SK-N-SH (cell line): Measurements from ENCODE around the gene NPS. TPM values are rescaled to one million over a fixed set of nuclear protein-coding genes. Genes with fewer than 3 reads are reported as not detected.

Experiments
- CTCF ChIA-PET: fragments of 300-600, 350-600 bp; formaldehyde crosslinking; extraction: SDS; loops from one replicate; lab custom pipeline; 2021; lab: Yijun Ruan, JAX
- POLR2A ChIA-PET: fragments of 350-600 bp; sonication (Branson Sonifier 250); formaldehyde crosslinking; extraction: SDS; loops from one replicate; lab custom pipeline; 2020; ENCODE audit warnings: antibody characterized with exemption, inconsistent platforms; lab: Yijun Ruan, JAX
- DNase-seq: peaks from one replicate; pipeline ENCODE4 v3.0.0; 2012
- H2AFZ ChIP-seq: fragments of 200-600 bp; sonication (generic); 2 replicates; pipeline ENCODE4 v1.8.1; 2016; ENCODE audit warnings: antibody characterized with exemption, mild to moderate bottlenecking, low read depth
- H3F3A ChIP-seq: fragments of 200-600 bp; sonication (generic); replicated peaks from 2 replicates; pipeline ENCODE3; 2016; ENCODE audit warnings: antibody characterized with exemption, mild to moderate bottlenecking; ENCODE audit not compliant: insufficient read depth
- H3K27ac ChIP-seq, 2 experiments: fragments of 200-500 bp in 1 of 2; fragments of 200-600 bp in 1 of 2; sonication (Bioruptor generic) in 1 of 2; sonication (generic), shearing (Covaris generic) in 1 of 2; 2 replicates each; pipeline versions ENCODE4 v1.5.1 to v1.6.1; 2014 to 2016; ENCODE audit warnings: low read depth in 2 of 2, inconsistent platforms in 1 of 2, low read length in 1 of 2, mild to moderate bottlenecking in 1 of 2, mixed read lengths in 1 of 2
- H3K27me3 ChIP-seq: fragments of 200-600 bp; sonication (generic), shearing (Covaris generic); 2 replicates; pipeline ENCODE4 v1.6.1; 2016; ENCODE audit warnings: mixed run types; ENCODE audit not compliant: insufficient read depth
- H3K36me3 ChIP-seq, 2 experiments: fragments of 200-500 bp in 1 of 2; fragments of 200-600 bp in 1 of 2; sonication (Bioruptor generic) in 1 of 2; sonication (generic) in 1 of 2; replicated peaks in 1 of 2; 2 replicates each; pipeline versions ENCODE3 to v1.5.1; 2014 to 2016; ENCODE audit warnings: low read length in 1 of 2, mild to moderate bottlenecking in 1 of 2; ENCODE audit not compliant: insufficient read depth in 2 of 2, control insufficient read depth in 1 of 2
- H3K4me1 ChIP-seq, 2 experiments: fragments of 200-500 bp in 1 of 2; fragments of 200-600 bp in 1 of 2; sonication (Bioruptor generic) in 1 of 2; sonication (generic), shearing (Covaris generic) in 1 of 2; 2 replicates each; pipeline versions ENCODE4 v1.5.1 to v1.6.1; 2014 to 2016; ENCODE audit warnings: low read depth in 1 of 2, low read length in 1 of 2, mixed run types in 1 of 2; ENCODE audit not compliant: insufficient read depth in 2 of 2, control insufficient read depth in 1 of 2
- H3K4me2 ChIP-seq: fragments of 200-600 bp; sonication (generic), shearing (Covaris generic); 2 replicates; pipeline ENCODE4 v1.6.1; 2017; ENCODE audit warnings: mixed run types
- H3K4me3 ChIP-seq, 2 experiments: fragments of 200-500 bp in 1 of 2; fragments of 200-600 bp in 1 of 2; sonication (Bioruptor generic) in 1 of 2; sonication (generic), shearing (Covaris generic) in 1 of 2; 2 replicates each; pipeline versions ENCODE4 v1.5.1 to v1.8.1; 2014 to 2016; ENCODE audit warnings: low read depth in 2 of 2, inconsistent platforms in 1 of 2, low read length in 1 of 2, mild to moderate bottlenecking in 1 of 2, mixed read lengths in 1 of 2, moderate library complexity in 1 of 2
- H3K79me2 ChIP-seq: fragments of 200-600 bp; sonication (generic); 2 replicates; pipeline ENCODE4 v1.8.1; 2017; ENCODE audit warnings: mild to moderate bottlenecking; ENCODE audit not compliant: insufficient read depth
- H3K9ac ChIP-seq: fragments of 200-600 bp; sonication (generic); 2 replicates; pipeline ENCODE4 v1.6.1; 2017; ENCODE audit warnings: mixed run types
- H3K9me2 ChIP-seq: fragments of 200-600 bp; sonication (generic); 2 replicates; pipeline ENCODE4 v1.6.1; 2017; ENCODE audit warnings: mixed run types
- H3K9me3 ChIP-seq: fragments of 200-600 bp; sonication (generic); 2 replicates; pipeline ENCODE4 v1.6.1; 2017; ENCODE audit warnings: mixed run types, mild to moderate bottlenecking, moderate library complexity
- H4K20me1 ChIP-seq: fragments of 200-600 bp; sonication (generic); 2 replicates; pipeline ENCODE4 v1.6.1; 2017; ENCODE audit warnings: mild to moderate bottlenecking, mixed run types; ENCODE audit not compliant: insufficient read depth
- CHD2 ChIP-seq: fragments of 150-350 bp; IDR thresholded peaks from 2 replicates; pipeline ENCODE4 v1.6.1; 2018; ENCODE audit warnings: low read length; ENCODE audit not compliant: partially characterized antibody
- FOXJ3 ChIP-seq: sonication (generic); formaldehyde crosslinking; IDR thresholded peaks from 2 replicates; pipeline ENCODE4 v1.5.1; 2020; ENCODE audit warnings: mild to moderate bottlenecking, missing genetic modification reagents
- JUND ChIP-seq: IDR thresholded peaks from 2 replicates; pipeline ENCODE4 v1.4.0; 2012
- NFIC ChIP-seq: IDR thresholded peaks from 2 replicates; pipeline ENCODE4 v1.4.0; 2012; ENCODE audit warnings: borderline replicate concordance
- NRF1 ChIP-seq: IDR thresholded peaks from 2 replicates; pipeline ENCODE4 v1.6.1; 2012; ENCODE audit warnings: low read depth, mild to moderate bottlenecking, low read length
- RFX5 ChIP-seq: IDR thresholded peaks from 2 replicates; pipeline ENCODE4 v1.6.1; 2012; ENCODE audit warnings: mild to moderate bottlenecking, improper control_type of control experiment, low read length
- SMC3 ChIP-seq: IDR thresholded peaks from 2 replicates; pipeline ENCODE4 v1.6.1; 2012; ENCODE audit warnings: low read depth, low read length, improper control_type of control experiment
- TCF12 ChIP-seq: IDR thresholded peaks from 2 replicates; pipeline ENCODE4 v1.4.0; 2012
- TEAD4 ChIP-seq: IDR thresholded peaks from 2 replicates; pipeline ENCODE4 v1.4.0; 2012; ENCODE audit warnings: mild to moderate bottlenecking, borderline replicate concordance; ENCODE audit not compliant: insufficient read depth
- USF1 ChIP-seq: IDR thresholded peaks from 2 replicates; pipeline ENCODE4 v1.4.0; 2012; ENCODE audit warnings: low read depth, borderline replicate concordance
- USF2 ChIP-seq: fragments of 150-350 bp; IDR thresholded peaks from 2 replicates; pipeline ENCODE4 v1.6.1; 2017; ENCODE audit warnings: antibody characterized with exemption, low read length, low read depth, borderline replicate concordance
- YY1 ChIP-seq: IDR thresholded peaks from 2 replicates; pipeline ENCODE4 v1.4.0; 2012; ENCODE audit warnings: low read depth, mild to moderate bottlenecking
- WGBS: methylation state at CpG from one replicate; pipeline ENCODE4 v1.1.6; 2017; ENCODE audit warnings: low lambda C conversion rate; 5-methylcytosine and 5-hydroxymethylcytosine counted together
- polyA plus RNA-seq, 3 experiments: library from polyadenylated mRNA; depleted of rRNA; stranded (reverse); fragments of >200 nt; gene quantifications; 2 replicates each; pipeline ENCODE4 v1.2.3, GENCODE V29; 2012
- TF ChIP-seq, protein P1 (sequence below): fragments of 200-600 bp; sonication (generic); IDR thresholded peaks from 2 replicates; pipeline ENCODE4 v1.6.1; 2017; ENCODE audit warnings: antibody characterized with exemption, mild to moderate bottlenecking, moderate library complexity
- TF ChIP-seq, protein P2 (sequence below): IDR thresholded peaks from 2 replicates; pipeline ENCODE4 v1.4.0; 2012; ENCODE audit warnings: low read depth, borderline replicate concordance
- TF ChIP-seq, protein P3 (sequence below): IDR thresholded peaks from 2 replicates; pipeline ENCODE4 v1.6.1; 2012; ENCODE audit warnings: mild to moderate bottlenecking, low read depth, low read length, moderate library complexity

The NPS gene
- polyA plus RNA-seq, 1 of the 3 experiments (the other 2 are of a cell fraction) = not detected

- ChIA-PET POLR2A (no interaction called here), CTCF (no interaction called here)
- no peaks in the 10 kb centered on the region for H3K9me2 ChIP-seq
- no peaks in the 10 kb centered on the region for H3K9me3 ChIP-seq
- TF ChIP-seq SMC3 (no peak), TCF12 (no peak), JUND (no peak), USF1 (no peak), RFX5 (no peak), YY1 (no peak), CHD2 (no peak), TEAD4 (no peak), USF2 (no peak), NRF1 (no peak)
- TF ChIP-seq, protein P1, sequence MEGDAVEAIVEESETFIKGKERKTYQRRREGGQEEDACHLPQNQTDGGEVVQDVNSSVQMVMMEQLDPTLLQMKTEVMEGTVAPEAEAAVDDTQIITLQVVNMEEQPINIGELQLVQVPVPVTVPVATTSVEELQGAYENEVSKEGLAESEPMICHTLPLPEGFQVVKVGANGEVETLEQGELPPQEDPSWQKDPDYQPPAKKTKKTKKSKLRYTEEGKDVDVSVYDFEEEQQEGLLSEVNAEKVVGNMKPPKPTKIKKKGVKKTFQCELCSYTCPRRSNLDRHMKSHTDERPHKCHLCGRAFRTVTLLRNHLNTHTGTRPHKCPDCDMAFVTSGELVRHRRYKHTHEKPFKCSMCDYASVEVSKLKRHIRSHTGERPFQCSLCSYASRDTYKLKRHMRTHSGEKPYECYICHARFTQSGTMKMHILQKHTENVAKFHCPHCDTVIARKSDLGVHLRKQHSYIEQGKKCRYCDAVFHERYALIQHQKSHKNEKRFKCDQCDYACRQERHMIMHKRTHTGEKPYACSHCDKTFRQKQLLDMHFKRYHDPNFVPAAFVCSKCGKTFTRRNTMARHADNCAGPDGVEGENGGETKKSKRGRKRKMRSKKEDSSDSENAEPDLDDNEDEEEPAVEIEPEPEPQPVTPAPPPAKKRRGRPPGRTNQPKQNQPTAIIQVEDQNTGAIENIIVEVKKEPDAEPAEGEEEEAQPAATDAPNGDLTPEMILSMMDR = no peak
- TF ChIP-seq, protein P2, sequence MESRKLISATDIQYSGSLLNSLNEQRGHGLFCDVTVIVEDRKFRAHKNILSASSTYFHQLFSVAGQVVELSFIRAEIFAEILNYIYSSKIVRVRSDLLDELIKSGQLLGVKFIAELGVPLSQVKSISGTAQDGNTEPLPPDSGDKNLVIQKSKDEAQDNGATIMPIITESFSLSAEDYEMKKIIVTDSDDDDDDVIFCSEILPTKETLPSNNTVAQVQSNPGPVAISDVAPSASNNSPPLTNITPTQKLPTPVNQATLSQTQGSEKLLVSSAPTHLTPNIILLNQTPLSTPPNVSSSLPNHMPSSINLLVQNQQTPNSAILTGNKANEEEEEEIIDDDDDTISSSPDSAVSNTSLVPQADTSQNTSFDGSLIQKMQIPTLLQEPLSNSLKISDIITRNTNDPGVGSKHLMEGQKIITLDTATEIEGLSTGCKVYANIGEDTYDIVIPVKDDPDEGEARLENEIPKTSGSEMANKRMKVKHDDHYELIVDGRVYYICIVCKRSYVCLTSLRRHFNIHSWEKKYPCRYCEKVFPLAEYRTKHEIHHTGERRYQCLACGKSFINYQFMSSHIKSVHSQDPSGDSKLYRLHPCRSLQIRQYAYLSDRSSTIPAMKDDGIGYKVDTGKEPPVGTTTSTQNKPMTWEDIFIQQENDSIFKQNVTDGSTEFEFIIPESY = no peak
- no peak overlapping the region for H3K9ac ChIP-seq
- WGBS = 5% methylated on average over 3 of the region's 3 CpGs
- H3K4me2 ChIP-seq = no peak overlapping the region
- H3K4me3 ChIP-seq = no peak overlapping the region
- no peaks in the 10 kb centered on the region for H3K27me3 ChIP-seq
- DNase-seq = no peak
- no peaks in the 10 kb centered on the region for H3F3A ChIP-seq
- no peaks in the 10 kb centered on the region for H3K79me2 ChIP-seq
- H4K20me1 ChIP-seq = no peaks in the 10 kb centered on the region
- no peak overlapping the region for H2AFZ ChIP-seq
- H3K27ac ChIP-seq = no peak overlapping the region
- H3K36me3 ChIP-seq = no peaks in the 10 kb centered on the region
- no peaks in the 10 kb centered on the region; a peak in 2 of 4 replicates for H3K4me1 ChIP-seq
Measured at GRCh38 chr10:127522298-127522697, 26.8 kb upstream of the NPS start.

GRCh38 chr10:127523476-127523875 is 25.6 kb upstream of the NPS start:
- 38% methylated on average over 6 of the region's 6 CpGs for WGBS
- CTCF ChIA-PET = no interaction called here
- TF ChIP-seq FOXJ3 (CRISPR knock-in tag) (no peak), NFIC (no peak), USF2 (no peak), YY1 (no peak), SMC3 (no peak)
- TF ChIP-seq, protein P1 = no peak
- TF ChIP-seq, protein P3, sequence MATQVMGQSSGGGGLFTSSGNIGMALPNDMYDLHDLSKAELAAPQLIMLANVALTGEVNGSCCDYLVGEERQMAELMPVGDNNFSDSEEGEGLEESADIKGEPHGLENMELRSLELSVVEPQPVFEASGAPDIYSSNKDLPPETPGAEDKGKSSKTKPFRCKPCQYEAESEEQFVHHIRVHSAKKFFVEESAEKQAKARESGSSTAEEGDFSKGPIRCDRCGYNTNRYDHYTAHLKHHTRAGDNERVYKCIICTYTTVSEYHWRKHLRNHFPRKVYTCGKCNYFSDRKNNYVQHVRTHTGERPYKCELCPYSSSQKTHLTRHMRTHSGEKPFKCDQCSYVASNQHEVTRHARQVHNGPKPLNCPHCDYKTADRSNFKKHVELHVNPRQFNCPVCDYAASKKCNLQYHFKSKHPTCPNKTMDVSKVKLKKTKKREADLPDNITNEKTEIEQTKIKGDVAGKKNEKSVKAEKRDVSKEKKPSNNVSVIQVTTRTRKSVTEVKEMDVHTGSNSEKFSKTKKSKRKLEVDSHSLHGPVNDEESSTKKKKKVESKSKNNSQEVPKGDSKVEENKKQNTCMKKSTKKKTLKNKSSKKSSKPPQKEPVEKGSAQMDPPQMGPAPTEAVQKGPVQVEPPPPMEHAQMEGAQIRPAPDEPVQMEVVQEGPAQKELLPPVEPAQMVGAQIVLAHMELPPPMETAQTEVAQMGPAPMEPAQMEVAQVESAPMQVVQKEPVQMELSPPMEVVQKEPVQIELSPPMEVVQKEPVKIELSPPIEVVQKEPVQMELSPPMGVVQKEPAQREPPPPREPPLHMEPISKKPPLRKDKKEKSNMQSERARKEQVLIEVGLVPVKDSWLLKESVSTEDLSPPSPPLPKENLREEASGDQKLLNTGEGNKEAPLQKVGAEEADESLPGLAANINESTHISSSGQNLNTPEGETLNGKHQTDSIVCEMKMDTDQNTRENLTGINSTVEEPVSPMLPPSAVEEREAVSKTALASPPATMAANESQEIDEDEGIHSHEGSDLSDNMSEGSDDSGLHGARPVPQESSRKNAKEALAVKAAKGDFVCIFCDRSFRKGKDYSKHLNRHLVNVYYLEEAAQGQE = no peak

More at GRCh38 chr10:127523476-127523875, 25.6 kb upstream of the NPS start:
- H3F3A ChIP-seq = no peaks in the 10 kb centered on the region
- no peak overlapping the region for H3K9ac ChIP-seq
- H2AFZ ChIP-seq = no peak overlapping the region
- H3K36me3 ChIP-seq = no peaks in the 10 kb centered on the region
- no peaks in the 10 kb centered on the region for H3K27me3 ChIP-seq
- H3K27ac ChIP-seq = no peak overlapping the region
- H3K4me2 ChIP-seq = no peak overlapping the region
- H3K9me2 ChIP-seq = no peaks in the 10 kb centered on the region
- no peaks in the 10 kb centered on the region for H3K79me2 ChIP-seq
- H3K4me1 ChIP-seq = no peaks in the 10 kb centered on the region; a peak in 2 of 4 replicates
- POLR2A ChIA-PET = no interaction called here
- DNase-seq = no peak
- H3K9me3 ChIP-seq = no peaks in the 10 kb centered on the region
- no peak overlapping the region for H3K4me3 ChIP-seq
- H4K20me1 ChIP-seq = no peaks in the 10 kb centered on the region
